Measurements from ENCODE around the gene CYP1B1. TPM values are rescaled to one million over a fixed set of nuclear protein-coding genes. Genes with fewer than 3 reads are reported as not detected.

CYP1B1 gene
- polyA plus RNA-seq, 3 donors: 63.2 to 250 (median 162) TPM

DNA sequence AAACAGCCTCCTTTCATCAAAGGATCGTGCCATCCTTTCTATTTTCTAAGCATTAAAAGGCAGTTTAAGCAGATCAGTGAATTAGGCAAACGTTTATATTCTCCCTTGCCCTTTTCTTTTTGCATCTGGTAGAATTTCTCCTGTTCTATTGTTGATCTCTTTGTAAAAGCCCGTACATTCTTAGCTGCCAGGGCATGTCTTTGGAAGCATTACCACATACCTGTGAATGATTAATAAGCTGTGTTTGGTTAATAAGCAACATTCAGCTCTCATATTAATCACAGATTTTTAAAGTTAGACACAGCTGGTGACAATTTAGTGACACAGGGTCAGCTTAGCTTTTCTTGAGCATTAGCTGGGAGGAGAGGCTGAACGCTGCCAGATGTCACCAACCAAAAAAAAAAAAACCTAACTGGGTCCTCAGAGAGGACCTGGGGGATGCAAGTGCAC is 33.8 kb upstream of the CYP1B1 start:
- peaks cover 6 to 9% of the 10 kb centered on the region in 2 donors for H3K36me3 Mint-ChIP-seq
- Histone ChIP-seq H3K9me3 (replicated peaks in 1 of 2; ENCODE audit: control insufficient read depth in 1 of 2, insufficient read depth in 1 of 2, low read length in 2 of 2) (no peaks in the 10 kb centered on the region), H3K4me3 (replicated peaks in 1 of 3; ENCODE audit: low read depth in 2 of 3, low read length in 3 of 3) (no peak overlapping the region), H3K79me2 (ENCODE audit: insufficient read depth, low read length) (no peaks in the 10 kb centered on the region), H3K36me3 (replicated peaks in 1 of 2; ENCODE audit: control insufficient read depth in 1 of 2, insufficient read depth in 2 of 2, low read length in 2 of 2) (no peaks in the 10 kb centered on the region), H3K4me1 (ENCODE audit: control insufficient read depth in 1 of 2, insufficient read depth in 2 of 2, low read length in 2 of 2) (peaks cover 39 to 43% of the 10 kb centered on the region in 2 donors), H3K4me2 (replicated peaks; ENCODE audit: extremely low read depth, low read length, poor library complexity, severe bottlenecking) (no peak overlapping the region), H3K27me3 (ENCODE audit: control insufficient read depth in 2 of 2, insufficient read depth in 2 of 2, low read length in 2 of 2) (no peaks in the 10 kb centered on the region), H3K27ac (ENCODE audit: low read depth in 1 of 2, low read length in 2 of 2) (no peak overlapping the region), H2AFZ (ENCODE audit: insufficient read depth, low read depth, low read length, poor library complexity, severe bottlenecking) (no peak overlapping the region), H3K9ac (ENCODE audit: insufficient read depth, low read length, poor library complexity, severe bottlenecking) (no peak overlapping the region), H4K20me1 (ENCODE audit: insufficient read depth, low read length) (no peaks in the 10 kb centered on the region)
- H3K27me3 Mint-ChIP-seq (ENCODE audit: low read depth in 3 of 3): peaks cover 1 to 9% (median 2%) of the 10 kb centered on the region in 3 donors
- intact Hi-C loops (cut with micrococcal nuclease): no loop called here
- no peak overlapping the region for H3K27ac Mint-ChIP-seq
- peaks cover 47% of the 10 kb centered on the region for H3K4me1 Mint-ChIP-seq
- no peak overlapping the region for H3K4me3 Mint-ChIP-seq
- no peak for DNase-seq
- H3K9me3 Mint-ChIP-seq: peaks cover 0 to 7% (median 2%) of the 10 kb centered on the region in 7 donors
- TF ChIP-seq, protein P1, sequence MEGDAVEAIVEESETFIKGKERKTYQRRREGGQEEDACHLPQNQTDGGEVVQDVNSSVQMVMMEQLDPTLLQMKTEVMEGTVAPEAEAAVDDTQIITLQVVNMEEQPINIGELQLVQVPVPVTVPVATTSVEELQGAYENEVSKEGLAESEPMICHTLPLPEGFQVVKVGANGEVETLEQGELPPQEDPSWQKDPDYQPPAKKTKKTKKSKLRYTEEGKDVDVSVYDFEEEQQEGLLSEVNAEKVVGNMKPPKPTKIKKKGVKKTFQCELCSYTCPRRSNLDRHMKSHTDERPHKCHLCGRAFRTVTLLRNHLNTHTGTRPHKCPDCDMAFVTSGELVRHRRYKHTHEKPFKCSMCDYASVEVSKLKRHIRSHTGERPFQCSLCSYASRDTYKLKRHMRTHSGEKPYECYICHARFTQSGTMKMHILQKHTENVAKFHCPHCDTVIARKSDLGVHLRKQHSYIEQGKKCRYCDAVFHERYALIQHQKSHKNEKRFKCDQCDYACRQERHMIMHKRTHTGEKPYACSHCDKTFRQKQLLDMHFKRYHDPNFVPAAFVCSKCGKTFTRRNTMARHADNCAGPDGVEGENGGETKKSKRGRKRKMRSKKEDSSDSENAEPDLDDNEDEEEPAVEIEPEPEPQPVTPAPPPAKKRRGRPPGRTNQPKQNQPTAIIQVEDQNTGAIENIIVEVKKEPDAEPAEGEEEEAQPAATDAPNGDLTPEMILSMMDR (IDR thresholded peaks at IDR 0.05): no peak
- WGBS (ENCODE audit: insufficient coverage): 60% methylated on average over 1 of the region's 4 CpGs

- Mint-ChIP-seq H3K4me1 (peaks cover 41% of the 10 kb centered on the region), H3K4me3 (peak overlapping the region in 1 of 2 donors; percentile 36), H3K27ac (peak overlapping the region in 1 of 7 donors; percentile 2), H3K36me3 (peaks cover 5 to 9% of the 10 kb centered on the region in 2 donors), H3K27me3 (ENCODE audit: low read depth in 3 of 3) (peaks cover 1 to 9% (median 2%) of the 10 kb centered on the region in 3 donors), H3K9me3 (peaks cover 0 to 11% (median 2%) of the 10 kb centered on the region in 7 donors)
- Histone ChIP-seq H2AFZ (ENCODE audit: insufficient read depth, low read depth, low read length, poor library complexity, severe bottlenecking) (no peak overlapping the region), H3K9ac (ENCODE audit: insufficient read depth, low read length, poor library complexity, severe bottlenecking) (no peak overlapping the region), H3K79me2 (ENCODE audit: insufficient read depth, low read length) (no peaks in the 10 kb centered on the region), H3K4me1 (ENCODE audit: control insufficient read depth in 1 of 2, insufficient read depth in 2 of 2, low read length in 2 of 2) (peaks cover 33 to 37% of the 10 kb centered on the region in 2 donors), H3K4me3 (replicated peaks in 1 of 3; ENCODE audit: low read depth in 2 of 3, low read length in 3 of 3) (no peak overlapping the region), H4K20me1 (ENCODE audit: insufficient read depth, low read length) (no peaks in the 10 kb centered on the region), H3K4me2 (replicated peaks; ENCODE audit: extremely low read depth, low read length, poor library complexity, severe bottlenecking) (no peak overlapping the region), H3K9me3 (replicated peaks in 1 of 2; ENCODE audit: control insufficient read depth in 1 of 2, insufficient read depth in 1 of 2, low read length in 2 of 2) (no peaks in the 10 kb centered on the region), H3K36me3 (replicated peaks in 1 of 2; ENCODE audit: control insufficient read depth in 1 of 2, insufficient read depth in 2 of 2, low read length in 2 of 2) (no peaks in the 10 kb centered on the region), H3K27me3 (ENCODE audit: control insufficient read depth in 2 of 2, insufficient read depth in 2 of 2, low read length in 2 of 2) (no peaks in the 10 kb centered on the region), H3K27ac (ENCODE audit: low read depth in 1 of 2, low read length in 2 of 2) (no peak overlapping the region)
- TF ChIP-seq, protein P1 (IDR thresholded peaks at IDR 0.05): no peak
- DNase-seq: no peak
- WGBS (ENCODE audit: insufficient coverage): 78% methylated on average over 5 of the region's 11 CpGs
- intact Hi-C loops (cut with micrococcal nuclease): no loop called here
Measured at GRCh38 chr2:38108907-38109731, 33.2 kb upstream of the CYP1B1 start.
